Measurements from ENCODE around the gene TMEM179. TPM values are rescaled to one million over a fixed set of nuclear protein-coding genes. Genes with fewer than 3 reads are reported as not detected.

Gene TMEM179
- total RNA-seq, 1 experiment from 2014 or later: not detected

- peaks cover 17% of the 10 kb centered on the region for H3K4me1 Mint-ChIP-seq (ENCODE audit: low read depth, unreplicated experiment)
- no peak for DNase-seq
- intact Hi-C loops (cut with micrococcal nuclease; ENCODE audit: unreplicated experiment): no loop called here
- BruUV-seq (replicated peaks): no TSS peak
- peaks cover 77% of the 10 kb centered on the region for H3K27me3 Mint-ChIP-seq (ENCODE audit: unreplicated experiment)
- H3K4me3 Mint-ChIP-seq (ENCODE audit: low read depth, unreplicated experiment): no peak overlapping the region
- no peak overlapping the region for H3K27ac Mint-ChIP-seq (ENCODE audit: unreplicated experiment)
- no peaks in the 10 kb centered on the region for H3K9me3 Mint-ChIP-seq (ENCODE audit: low read depth, unreplicated experiment)
- H3K36me3 Mint-ChIP-seq (ENCODE audit: insufficient read depth, unreplicated experiment): no peaks in the 10 kb centered on the region
- CTCF ChIA-PET: no interaction called here
- TF ChIP-seq, protein P1, sequence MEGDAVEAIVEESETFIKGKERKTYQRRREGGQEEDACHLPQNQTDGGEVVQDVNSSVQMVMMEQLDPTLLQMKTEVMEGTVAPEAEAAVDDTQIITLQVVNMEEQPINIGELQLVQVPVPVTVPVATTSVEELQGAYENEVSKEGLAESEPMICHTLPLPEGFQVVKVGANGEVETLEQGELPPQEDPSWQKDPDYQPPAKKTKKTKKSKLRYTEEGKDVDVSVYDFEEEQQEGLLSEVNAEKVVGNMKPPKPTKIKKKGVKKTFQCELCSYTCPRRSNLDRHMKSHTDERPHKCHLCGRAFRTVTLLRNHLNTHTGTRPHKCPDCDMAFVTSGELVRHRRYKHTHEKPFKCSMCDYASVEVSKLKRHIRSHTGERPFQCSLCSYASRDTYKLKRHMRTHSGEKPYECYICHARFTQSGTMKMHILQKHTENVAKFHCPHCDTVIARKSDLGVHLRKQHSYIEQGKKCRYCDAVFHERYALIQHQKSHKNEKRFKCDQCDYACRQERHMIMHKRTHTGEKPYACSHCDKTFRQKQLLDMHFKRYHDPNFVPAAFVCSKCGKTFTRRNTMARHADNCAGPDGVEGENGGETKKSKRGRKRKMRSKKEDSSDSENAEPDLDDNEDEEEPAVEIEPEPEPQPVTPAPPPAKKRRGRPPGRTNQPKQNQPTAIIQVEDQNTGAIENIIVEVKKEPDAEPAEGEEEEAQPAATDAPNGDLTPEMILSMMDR (IDR thresholded peaks at IDR 0.05; ENCODE audit: unreplicated experiment): no peak
These were observed 46.1 kb downstream of the TMEM179 start for GRCh38 chr14:104558231-104559027.

- CTCF ChIA-PET: no interaction called here
- Mint-ChIP-seq H3K4me1 (ENCODE audit: low read depth, unreplicated experiment) (peaks cover 17% of the 10 kb centered on the region), H3K4me3 (ENCODE audit: low read depth, unreplicated experiment) (no peak overlapping the region), H3K9me3 (ENCODE audit: low read depth, unreplicated experiment) (no peaks in the 10 kb centered on the region), H3K27ac (ENCODE audit: unreplicated experiment) (no peak overlapping the region), H3K27me3 (ENCODE audit: unreplicated experiment) (peaks cover 84% of the 10 kb centered on the region), H3K36me3 (ENCODE audit: insufficient read depth, unreplicated experiment) (no peaks in the 10 kb centered on the region)
- no TSS peak for BruUV-seq (replicated peaks)
- intact Hi-C loops (cut with micrococcal nuclease; ENCODE audit: unreplicated experiment): no loop called here
- DNase-seq: no peak
- TF ChIP-seq, protein P1 (IDR thresholded peaks at IDR 0.05; ENCODE audit: unreplicated experiment): no peak
These were observed 46.8 kb downstream of the TMEM179 start for GRCh38 chr14:104557766-104558165.

DNA sequence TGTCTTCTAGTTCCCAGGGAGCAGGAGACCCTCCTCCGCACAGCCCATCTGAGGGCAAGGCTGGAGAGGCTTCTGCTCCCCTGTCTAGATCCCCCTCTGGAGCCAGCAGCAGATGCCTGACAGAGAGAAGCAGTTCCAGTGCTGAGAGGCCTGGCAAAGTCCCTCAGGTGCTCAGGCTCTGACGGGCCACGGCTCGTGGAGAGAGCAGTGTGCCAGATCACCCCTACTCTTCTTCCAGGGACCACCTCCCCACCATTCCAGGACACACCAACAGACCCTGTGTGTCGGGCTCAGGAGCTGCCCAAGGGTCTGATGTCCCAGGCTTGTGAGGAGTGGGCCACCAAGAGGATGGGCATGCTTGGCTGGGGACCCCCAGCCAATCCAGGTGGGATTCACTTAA, 47.5 kb downstream of the TMEM179 start:
- BruUV-seq (replicated peaks): no TSS peak
- H3K27me3 Mint-ChIP-seq (ENCODE audit: unreplicated experiment): peaks cover 87% of the 10 kb centered on the region
- CTCF ChIA-PET: no interaction called here

GRCh38 chr14:104556256-104557021, 48.1 kb downstream of the TMEM179 start:
- Mint-ChIP-seq H3K9me3 (ENCODE audit: low read depth, unreplicated experiment) (no peaks in the 10 kb centered on the region), H3K4me1 (ENCODE audit: low read depth, unreplicated experiment) (peaks cover 17% of the 10 kb centered on the region), H3K36me3 (ENCODE audit: insufficient read depth, unreplicated experiment) (no peaks in the 10 kb centered on the region), H3K27me3 (ENCODE audit: unreplicated experiment) (peaks cover 87% of the 10 kb centered on the region), H3K27ac (ENCODE audit: unreplicated experiment) (no peak overlapping the region), H3K4me3 (ENCODE audit: low read depth, unreplicated experiment) (no peak overlapping the region)
- DNase-seq: no peak
- TF ChIP-seq, protein P1 (IDR thresholded peaks at IDR 0.05; ENCODE audit: unreplicated experiment): no peak
- intact Hi-C loops (cut with micrococcal nuclease; ENCODE audit: unreplicated experiment): no loop called here
- no TSS peak for BruUV-seq (replicated peaks)
- CTCF ChIA-PET: interaction anchor here (0.6 to 1.2 kb wide), 3 partner anchors 8 to 730 kb away, joined by 4 to 5 read pairs (median 4); no protein-coding TSS in a partner anchor

More for the DNA sequence above, 47.5 kb downstream of the TMEM179 start:
- H3K27ac Mint-ChIP-seq (ENCODE audit: unreplicated experiment): no peak overlapping the region
- no peaks in the 10 kb centered on the region for H3K36me3 Mint-ChIP-seq (ENCODE audit: insufficient read depth, unreplicated experiment)
- no peaks in the 10 kb centered on the region for H3K9me3 Mint-ChIP-seq (ENCODE audit: low read depth, unreplicated experiment)
- no peak overlapping the region for H3K4me3 Mint-ChIP-seq (ENCODE audit: low read depth, unreplicated experiment)
- TF ChIP-seq, protein P1 (IDR thresholded peaks at IDR 0.05; ENCODE audit: unreplicated experiment): no peak
- no peak for DNase-seq
- H3K4me1 Mint-ChIP-seq (ENCODE audit: low read depth, unreplicated experiment): peaks cover 17% of the 10 kb centered on the region
- intact Hi-C loops (cut with micrococcal nuclease; ENCODE audit: unreplicated experiment): no loop called here

All from Calu3 (cell line).